Aorta (tissue), 5 donors: ENCODE results near the gene NES. TPM values are rescaled to one million over a fixed set of nuclear protein-coding genes. Genes with fewer than 3 reads are reported as not detected.

ENCODE experiments used
- ATAC-seq: fragments of 200-7000 bp; cut with Tn5 transposase; one replicate; pipeline ENCODE4 v1.9.1; 2022; ENCODE audit warnings: moderate library complexity; ENCODE audit not compliant: low FRiP score
- DNase-seq, 2 donors: peaks; one replicate each; pipeline ENCODE4 v3.0.0-alpha.2; 2020
- H3K27ac ChIP-seq, 2 donors: one replicate each; pipeline ENCODE4 v1.5.1; 2013; ENCODE audit warnings: low read length in 2 of 2, mild to moderate bottlenecking in 2 of 2, moderate library complexity in 2 of 2, control low read depth in 1 of 2, inconsistent platforms in 1 of 2, low read depth in 1 of 2
- H3K27me3 ChIP-seq, 2 donors: one replicate each; pipeline ENCODE4 v1.6.1; 2013; ENCODE audit warnings: control low read depth in 1 of 2, low read length in 1 of 2, mild to moderate bottlenecking in 1 of 2, moderate library complexity in 1 of 2; ENCODE audit not compliant: insufficient read depth in 2 of 2, control insufficient read depth in 1 of 2
- H3K36me3 ChIP-seq, 2 donors: one replicate each; pipeline ENCODE4 v1.6.1; 2013; ENCODE audit warnings: control low read depth in 1 of 2, low read length in 1 of 2, mild to moderate bottlenecking in 1 of 2; ENCODE audit not compliant: insufficient read depth in 2 of 2, control insufficient read depth in 1 of 2
- H3K4me1 ChIP-seq, 2 donors: one replicate each; pipeline ENCODE4 v1.6.1; 2013; ENCODE audit warnings: low read length in 2 of 2, control low read depth in 1 of 2, mild to moderate bottlenecking in 1 of 2, moderate library complexity in 1 of 2; ENCODE audit not compliant: insufficient read depth in 2 of 2, control insufficient read depth in 1 of 2
- H3K4me3 ChIP-seq, 2 donors: one replicate each; pipeline ENCODE4 v1.5.1; 2013; ENCODE audit warnings: low read length in 2 of 2, control low read depth in 1 of 2, mild to moderate bottlenecking in 1 of 2
- H3K9me3 ChIP-seq: one replicate; pipeline ENCODE4 v1.6.1; 2013; ENCODE audit warnings: mild to moderate bottlenecking, low read length; ENCODE audit not compliant: control insufficient read depth
- WGBS, 2 donors: extraction: QIAGEN DNeasy Blood & Tissue Kit; methylation state at CpG; one replicate each; pipeline ENCODE4 v1.1.7; 2013; 5-methylcytosine and 5-hydroxymethylcytosine counted together
- intact Hi-C, 2 donors: fragments of 100-400 bp; cut with DNase I; formaldehyde crosslinking; loops; one replicate each; pipeline versions ENCODE4 v1.14.2 to v1.15.0; 2022
- polyA plus RNA-seq, 2 donors: library from polyadenylated mRNA; stranded (reverse); fragments of 200-250 nt; gene quantifications; one replicate each; pipeline ENCODE4 v1.2.3, GENCODE V29; 2013
- total RNA-seq, 2 donors: library from RNA; stranded (reverse); fragmentation: NEBNext Ultra II Directional; extraction: Animal tissue kit (Norgen Biotek cat#: 25700); gene quantifications; one replicate each; pipeline ENCODE4 v1.2.1, GENCODE V29; 2021
- donor health status: healthy with polysubstance abuse.
- donor health status: Bipolar disorder and iron deficiency.
- donor health status: DM: no; HTN: no; CAD: no.
- donor health status: DM: no; HTN: no; CAD: no.
- donor health status: DM: yes; HTN: yes; CAD: no.

Gene NES
- total and polyA plus RNA-seq, 4 donors, result 5.5 to 57.2 (median 28.0) TPM

DNA sequence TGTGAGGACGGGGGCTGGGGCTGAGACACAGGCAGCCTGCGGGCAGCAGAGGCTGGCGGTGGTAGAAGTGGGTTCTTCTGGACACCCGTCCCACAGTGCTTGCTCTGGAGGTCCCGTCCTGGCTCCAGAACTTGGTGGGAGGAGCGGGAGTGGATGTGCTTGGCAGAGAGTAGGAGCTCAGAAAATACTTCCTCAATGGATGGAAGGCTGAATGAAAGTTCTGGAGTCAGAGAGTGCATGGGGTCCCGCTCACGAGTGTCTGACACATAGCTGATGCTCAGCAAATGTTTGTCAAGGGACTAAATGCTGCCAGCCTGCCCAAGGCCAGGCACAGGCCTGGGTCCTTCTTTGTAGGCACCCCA, 13.4 kb upstream of the NES start:
- 56 to 59% methylated on average over 8 of the region's 8 CpGs for WGBS, 2 donors
- H3K36me3 ChIP-seq, result no peaks in the 10 kb centered on the region
- no peak for DNase-seq
- no peaks in the 10 kb centered on the region for H3K4me1 ChIP-seq
- no peak overlapping the region for H3K27ac ChIP-seq
- no peaks in the 10 kb centered on the region for H3K27me3 ChIP-seq
- intact Hi-C loops, result loop anchor here in 1 of 2 donors (10.0 kb wide), 1 partner anchor 194 kb away; no protein-coding TSS in a partner anchor
- no peaks in the 10 kb centered on the region for H3K9me3 ChIP-seq
- H3K4me3 ChIP-seq, result no peak overlapping the region
- ATAC-seq, result no peak

GRCh38 chr1:156689953-156690674, 12.9 kb upstream of the NES start:
- Histone ChIP-seq H3K4me1 (no peaks in the 10 kb centered on the region), H3K36me3 (no peaks in the 10 kb centered on the region), H3K27me3 (no peaks in the 10 kb centered on the region), H3K4me3 (no peak overlapping the region), H3K9me3 (no peaks in the 10 kb centered on the region), H3K27ac (no peak overlapping the region)
- intact Hi-C loops, result loop anchor here (1.0 to 10.0 kb wide), 5 partner anchors 35 to 202 kb away; partner anchors contain the start of genes PEAR1 (in 1 of the 2) and PRCC (in 1 of the 2)
- no peak for ATAC-seq
- DNase-seq, result no peak
- 18% methylated on average over 10 of the region's 10 CpGs for WGBS, 2 donors

GRCh38 chr1:156689035-156689952, 12.1 kb upstream of the NES start:
- 1% methylated on average over 23 of the region's 23 CpGs for whole genome bisulfite sequencing, 2 donors
- Histone ChIP-seq H3K4me3 (no peak overlapping the region), H3K36me3 (no peaks in the 10 kb centered on the region), H3K27me3 (no peaks in the 10 kb centered on the region), H3K27ac (no peak overlapping the region), H3K9me3 (no peaks in the 10 kb centered on the region), H3K4me1 (no peaks in the 10 kb centered on the region)
- intact Hi-C loops, result loop anchor here (1.0 to 10.0 kb wide), 4 partner anchors 36 to 203 kb away; partner anchors contain the start of genes PEAR1 (in 1 of the 2) and PRCC (in 1 of the 2)
- DNase-seq (peak; percentile 86 to 91), ATAC-seq (peak; percentile 93)

DNA sequence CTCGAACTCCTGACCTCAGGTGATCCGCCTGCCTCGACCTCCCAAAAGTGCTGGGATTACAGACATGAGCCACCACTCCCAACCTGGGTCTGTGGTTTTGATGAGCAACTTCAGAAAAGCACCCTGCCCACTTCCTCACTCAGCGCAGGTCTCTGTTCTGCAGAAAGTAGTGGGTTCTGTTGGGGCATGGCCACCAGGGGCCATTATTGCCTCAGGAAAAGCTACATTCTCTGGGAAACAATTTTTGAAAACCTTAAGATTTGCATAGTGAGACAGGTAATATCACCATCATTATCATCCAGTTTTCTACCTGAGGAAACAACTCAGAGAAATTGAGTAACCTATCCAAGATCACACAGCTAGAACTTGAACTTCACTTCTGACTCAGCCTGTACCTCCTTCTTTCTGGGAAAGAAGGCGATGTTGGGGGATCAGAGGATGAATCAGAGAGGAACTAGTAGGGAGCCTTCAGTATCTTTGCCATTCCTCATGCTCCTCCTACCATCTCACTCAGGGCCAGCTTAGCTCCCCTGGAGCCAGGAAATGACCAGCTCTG, 7.1 kb upstream of the NES start:
- H3K4me3 ChIP-seq, result no peak overlapping the region
- intact Hi-C loops, result loop anchor here in 1 of 2 donors (10.0 kb wide), 1 partner anchor 80 kb away; the partner anchor contains the start of gene PRCC
- no peaks in the 10 kb centered on the region for H3K36me3 ChIP-seq
- H3K27ac ChIP-seq, result no peak overlapping the region
- ATAC-seq, result no peak
- DNase-seq, result no peak
- H3K9me3 ChIP-seq, result no peaks in the 10 kb centered on the region
- H3K27me3 ChIP-seq, result no peaks in the 10 kb centered on the region
- 79 to 80% methylated on average over 5 of the region's 5 CpGs for WGBS, 2 donors
- no peaks in the 10 kb centered on the region for H3K4me1 ChIP-seq

DNA sequence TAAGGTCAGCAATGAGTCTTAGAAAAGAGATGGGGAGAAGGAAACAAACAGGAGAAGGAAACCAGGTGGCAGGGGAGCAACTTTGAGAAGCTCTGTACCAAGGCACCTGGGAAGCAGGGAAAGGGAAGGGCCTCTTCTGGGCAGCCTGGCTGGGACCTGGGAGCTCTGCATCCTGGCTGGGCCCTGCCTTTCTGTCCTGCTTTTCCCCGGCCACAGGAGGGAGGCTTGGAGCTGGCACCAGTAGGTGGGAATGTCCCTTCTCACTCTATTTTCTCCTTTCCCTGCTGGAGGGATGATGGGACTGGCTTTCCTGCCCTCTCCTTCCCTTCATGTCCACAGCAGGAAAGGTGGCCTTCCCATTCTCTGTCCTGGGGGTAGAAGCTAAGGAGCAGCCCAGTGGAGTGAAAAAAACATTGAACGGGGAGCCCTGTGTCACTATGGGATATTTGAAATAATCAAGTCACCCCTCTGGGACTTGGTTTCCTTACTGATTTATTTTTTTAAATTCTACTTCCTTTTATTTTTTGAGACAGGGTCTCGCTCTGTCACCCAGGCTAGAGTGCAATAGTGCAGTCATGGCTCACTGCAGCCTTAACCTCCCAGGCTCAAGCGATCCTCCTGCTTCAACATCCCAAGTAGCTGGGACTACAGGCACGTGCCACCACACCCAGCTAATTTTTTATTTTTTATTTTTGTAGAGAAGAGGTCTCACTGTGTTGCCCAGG, 5.1 kb upstream of the NES start:
- Histone ChIP-seq H3K27me3 (no peaks in the 10 kb centered on the region), H3K4me3 (no peak overlapping the region), H3K36me3 (no peaks in the 10 kb centered on the region), H3K9me3 (no peaks in the 10 kb centered on the region), H3K27ac (no peak overlapping the region), H3K4me1 (no peaks in the 10 kb centered on the region)
- 65 to 66% methylated on average over 5 of the region's 5 CpGs for WGBS, 2 donors
- intact Hi-C loops, result loop anchor here in 1 of 2 donors (10.0 kb wide), 1 partner anchor 82 kb away; the partner anchor contains the start of gene PRCC
- DNase-seq (no peak), ATAC-seq (no peak)

GRCh38 chr1:156681196-156681960, 4.2 kb upstream of the NES start:
- ATAC-seq (no peak), DNase-seq (peak in 1 of 2 donors; percentile 63)
- Histone ChIP-seq H3K9me3 (no peaks in the 10 kb centered on the region), H3K27me3 (no peaks in the 10 kb centered on the region), H3K4me3 (no peak overlapping the region), H3K4me1 (no peaks in the 10 kb centered on the region), H3K36me3 (no peaks in the 10 kb centered on the region), H3K27ac (no peak overlapping the region)
- intact Hi-C loops, result loop anchor here in 1 of 2 donors (10.0 kb wide), 1 partner anchor 83 kb away; the partner anchor contains the start of gene PRCC
- 76 to 80% methylated on average over 8 of the region's 8 CpGs for WGBS, 2 donors

DNA sequence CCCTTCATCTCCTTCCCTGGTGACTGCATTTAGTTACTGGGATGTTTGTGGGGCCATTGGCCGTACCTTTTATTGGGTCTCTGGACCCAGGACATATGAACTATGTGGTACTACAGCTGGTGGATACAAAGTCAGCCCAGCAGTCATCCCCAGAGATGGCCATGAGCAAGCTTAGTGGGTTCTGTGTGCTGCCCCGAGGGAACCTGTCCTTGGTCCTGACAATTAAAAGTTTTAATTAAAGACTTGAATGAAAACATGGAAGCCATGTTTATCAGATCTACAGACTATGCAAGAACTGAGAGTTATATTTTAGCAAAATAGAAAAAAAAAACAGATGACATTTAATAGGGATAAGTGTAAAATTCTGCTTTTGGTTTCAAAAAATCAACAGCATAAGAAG, 2.8 kb upstream of the NES start:
- no peaks in the 10 kb centered on the region for H3K4me1 ChIP-seq
- no peak overlapping the region for H3K27ac ChIP-seq
- no peaks in the 10 kb centered on the region for H3K9me3 ChIP-seq
- intact Hi-C loops, result loop anchor here in 1 of 2 donors (10.0 kb wide), 1 partner anchor 85 kb away; the partner anchor contains the start of gene PRCC
- H3K4me3 ChIP-seq, result no peak overlapping the region
- 57 to 69% methylated on average over 2 of the region's 2 CpGs for WGBS, 2 donors
- no peak for DNase-seq
- no peaks in the 10 kb centered on the region for H3K27me3 ChIP-seq
- ATAC-seq, result no peak
- H3K36me3 ChIP-seq, result no peaks in the 10 kb centered on the region
